ENCODE data around the gene RIMBP2. TPM values are rescaled to one million over a fixed set of nuclear protein-coding genes. Genes with fewer than 3 reads are reported as not detected.

RIMBP2 gene
- total RNA-seq, 1 experiment from 2014 or later, result not detected

- no peak for DNase-seq (ENCODE audit: low read depth)
Measured at GRCh38 chr12:130449291-130449690, 266.8 kb downstream of the RIMBP2 start.

GRCh38 chr12:130448044-130448821 lies 267.9 kb downstream of the RIMBP2 start:
- no peak for DNase-seq (ENCODE audit: low read depth)

GRCh38 chr12:130447655-130447965 lies 268.5 kb downstream of the RIMBP2 start:
- DNase-seq (ENCODE audit: low read depth), result no peak

- DNase-seq (ENCODE audit: low read depth), result no peak
Measured at GRCh38 chr12:130446846-130447654, 269.0 kb downstream of the RIMBP2 start.

- no peak for DNase-seq (ENCODE audit: low read depth)
Measured at GRCh38 chr12:130444986-130445385, 271.1 kb downstream of the RIMBP2 start.

- DNase-seq (ENCODE audit: low read depth), result no peak
Measured at GRCh38 chr12:130444061-130444460, 272.0 kb downstream of the RIMBP2 start.

GRCh38 chr12:130441771-130442760 lies 274.0 kb downstream of the RIMBP2 start:
- DNase-seq (ENCODE audit: low read depth), result no peak

- no peak for DNase-seq (ENCODE audit: low read depth)
Measured at GRCh38 chr12:130440411-130441080, 275.6 kb downstream of the RIMBP2 start.

- DNase-seq (ENCODE audit: low read depth), result no peak
Measured at GRCh38 chr12:130439250-130439649, 276.8 kb downstream of the RIMBP2 start.

GRCh38 chr12:130438711-130439110 lies 277.4 kb downstream of the RIMBP2 start:
- no peak for DNase-seq (ENCODE audit: low read depth)

- no peak for DNase-seq (ENCODE audit: low read depth)
Measured at GRCh38 chr12:130438243-130438620, 277.9 kb downstream of the RIMBP2 start.

GRCh38 chr12:130437555-130438242 lies 278.4 kb downstream of the RIMBP2 start:
- DNase-seq (ENCODE audit: low read depth), result no peak

- no peak for DNase-seq (ENCODE audit: low read depth)
Measured at GRCh38 chr12:130436741-130437501, 279.2 kb downstream of the RIMBP2 start.

- no peak for DNase-seq (ENCODE audit: low read depth)
Measured at GRCh38 chr12:130435826-130436225, 280.3 kb downstream of the RIMBP2 start.

- no peak for DNase-seq (ENCODE audit: low read depth)
Measured at GRCh38 chr12:130435331-130435730, 280.8 kb downstream of the RIMBP2 start.

GRCh38 chr12:130434560-130434959 lies 281.5 kb downstream of the RIMBP2 start:
- no peak for DNase-seq (ENCODE audit: low read depth)

GRCh38 chr12:130433834-130434233 lies 282.3 kb downstream of the RIMBP2 start:
- DNase-seq (ENCODE audit: low read depth), result no peak

GRCh38 chr12:130433411-130433810 lies 282.7 kb downstream of the RIMBP2 start:
- DNase-seq (ENCODE audit: low read depth), result no peak

GRCh38 chr12:130431176-130431575 lies 284.9 kb downstream of the RIMBP2 start:
- peak; percentile 6 for DNase-seq (ENCODE audit: low read depth)
